Epithelial cell of prostate (primary cell): ENCODE results near the gene AEN.

ENCODE experiments used
- DNase-seq: peaks from one replicate; pipeline ENCODE4 v3.0.0-alpha.2; 2011; ENCODE audit warnings: low read depth, low spot score
- H3K27ac ChIP-seq: fragments of 450-650 bp; 2 replicates; pipeline ENCODE4 v1.5.1; 2017; ENCODE audit warnings: mild to moderate bottlenecking

AEN gene

GRCh38 chr15:88661041-88661700 is 40.0 kb downstream of the AEN start:
- no peak overlapping the region for H3K27ac ChIP-seq

DNA sequence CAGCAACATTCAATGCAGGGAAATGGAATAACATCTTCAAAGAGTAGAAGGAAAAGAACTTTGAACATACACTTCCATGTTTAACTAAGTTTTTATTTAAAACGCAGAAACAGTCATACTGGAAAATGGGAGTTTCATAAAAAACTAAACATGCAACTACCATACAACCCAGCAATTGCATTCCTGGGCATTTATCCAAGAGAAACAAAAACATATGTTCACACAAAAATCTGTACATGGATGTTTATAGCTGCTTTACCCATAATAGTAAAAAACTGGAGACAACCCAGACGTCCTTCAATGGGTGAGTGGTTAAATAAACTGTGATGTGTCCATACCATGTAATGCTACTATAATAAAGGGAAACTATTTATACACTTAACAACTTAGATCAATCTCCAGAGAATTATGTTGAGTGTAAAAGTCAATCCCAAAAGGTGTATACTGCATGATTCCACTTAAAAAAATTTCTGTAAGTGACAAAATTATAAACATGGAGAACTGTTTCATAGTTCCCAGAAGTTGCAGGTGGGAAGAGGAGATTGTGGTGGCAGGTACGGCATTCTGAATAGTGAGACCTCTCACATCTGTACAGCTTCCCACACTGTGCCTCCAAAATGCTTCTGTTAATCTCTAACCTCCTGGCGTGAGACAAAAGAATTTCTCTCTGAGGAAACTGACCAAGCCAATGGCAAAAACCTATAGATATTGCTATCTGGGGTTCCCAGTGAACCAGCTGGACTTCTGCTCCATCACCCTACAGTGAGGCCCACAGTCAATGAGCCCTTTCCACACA is 40.8 kb downstream of the AEN start:
- H3K27ac ChIP-seq, result no peak overlapping the region
- DNase-seq, result no peak

More at GRCh38 chr15:88661041-88661700, 40.0 kb downstream of the AEN start:
- DNase-seq, result no peak

DNA sequence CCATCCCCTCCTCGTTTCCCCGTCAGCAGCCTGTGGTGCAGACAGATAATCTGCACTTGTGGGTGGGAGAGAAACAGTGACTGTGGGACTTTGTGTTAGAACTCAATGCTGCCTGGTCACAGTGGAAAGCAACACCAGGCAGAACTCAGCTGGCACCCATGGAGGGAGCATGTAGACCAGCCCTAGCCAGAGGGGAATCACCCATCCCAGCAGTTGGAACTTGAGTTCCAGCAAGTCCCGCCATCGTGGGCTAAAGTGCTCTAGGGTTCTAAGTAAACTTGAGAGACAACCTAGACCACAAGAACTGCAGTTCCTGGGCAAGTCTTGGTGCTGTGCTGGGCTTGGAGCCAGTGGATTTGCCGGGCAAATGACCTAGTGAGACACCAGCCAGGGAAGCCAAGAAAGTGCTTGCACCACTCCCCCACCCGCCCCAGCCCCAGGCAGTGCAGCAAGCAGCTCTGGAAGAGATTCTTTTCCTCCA is 42.0 kb downstream of the AEN start:
- H3K27ac ChIP-seq, result no peak overlapping the region
- no peak for DNase-seq

DNA sequence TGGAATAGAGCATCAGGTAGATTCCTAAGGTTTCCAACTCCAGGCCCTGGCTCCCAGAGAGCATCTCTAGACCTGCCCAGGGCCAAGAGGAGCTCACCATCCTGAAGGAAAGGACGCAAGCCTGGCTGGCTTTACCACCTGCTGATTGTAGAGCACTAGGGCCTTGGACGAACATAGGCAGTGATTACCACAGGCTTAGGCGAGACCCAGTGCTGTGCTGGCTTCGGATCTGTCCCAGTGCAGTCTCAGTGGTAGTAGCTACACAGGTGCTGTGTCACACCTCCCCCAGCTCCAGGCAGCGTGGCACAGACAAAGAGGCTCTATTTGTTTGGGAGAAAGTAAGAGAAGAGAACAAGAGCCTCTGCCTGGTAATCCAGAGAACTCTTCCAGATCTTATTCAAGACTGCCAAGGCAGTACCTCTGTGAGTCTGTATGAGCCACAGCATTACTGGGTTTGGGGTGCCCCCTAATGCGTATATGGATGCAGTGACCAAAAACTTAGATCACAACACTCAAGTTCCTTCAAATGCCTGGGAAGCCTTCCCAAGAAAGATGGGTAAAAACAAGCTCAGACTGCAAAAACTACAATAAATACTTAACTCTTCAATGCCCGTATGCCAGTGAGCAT is 43.1 kb downstream of the AEN start:
- no peak for DNase-seq

GRCh38 chr15:88674661-88675060 is 53.5 kb downstream of the AEN start:
- no peak overlapping the region for H3K27ac ChIP-seq
- DNase-seq, result no peak

More for the DNA sequence above, 43.1 kb downstream of the AEN start:
- no peak overlapping the region for H3K27ac ChIP-seq

GRCh38 chr15:88678755-88679154 is 57.6 kb downstream of the AEN start:
- H3K27ac ChIP-seq, result no peak overlapping the region
- no peak for DNase-seq

- no peak for DNase-seq
- H3K27ac ChIP-seq, result no peak overlapping the region
Observed at GRCh38 chr15:88680241-88681001, 59.3 kb downstream of the AEN start.

DNA sequence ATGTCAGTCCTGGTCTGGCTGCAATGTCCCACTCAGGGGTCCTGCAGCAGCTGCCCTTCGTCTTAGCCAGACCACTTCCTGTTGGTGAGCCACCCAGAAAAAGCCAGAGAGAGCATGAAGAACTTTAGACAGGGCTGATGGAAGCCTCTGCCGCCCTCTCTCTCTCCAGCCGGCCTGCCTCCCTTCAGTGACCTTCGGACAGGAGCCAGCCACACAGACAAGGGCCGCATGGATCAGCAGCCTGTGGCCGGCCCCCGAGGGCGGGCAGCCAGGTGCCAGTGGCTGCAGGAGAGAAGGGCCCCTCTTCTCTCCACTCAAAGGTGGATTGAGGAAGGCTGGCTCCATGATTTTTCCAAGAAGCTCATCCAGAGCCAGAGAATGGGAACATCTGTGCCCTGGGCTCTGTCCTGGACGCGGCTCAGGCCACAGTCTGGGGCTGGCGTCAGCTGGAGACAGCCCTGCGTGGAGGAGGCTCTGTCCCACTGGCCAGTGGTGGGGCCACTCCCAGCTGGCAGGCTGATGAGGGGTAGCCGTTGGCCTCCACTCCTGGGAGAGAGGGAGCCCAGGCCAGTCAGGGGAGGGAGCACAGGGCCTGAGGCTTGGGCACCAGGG is 60.6 kb downstream of the AEN start:
- DNase-seq, result no peak
- no peak overlapping the region for H3K27ac ChIP-seq
